ENCODE data around the gene LRRC17. TPM values are rescaled to one million over a fixed set of nuclear protein-coding genes. Genes with fewer than 3 reads are reported as not detected.

LRRC17 gene
- polyA plus RNA-seq, 3 donors: 0.04 TPM; not detected in 2

- intact Hi-C loops (cut with micrococcal nuclease): no loop called here
- no peak overlapping the region for H2AFZ ChIP-seq (ENCODE audit: insufficient read depth, low read depth, low read length, poor library complexity, severe bottlenecking)
- no peaks in the 10 kb centered on the region for H3K27me3 ChIP-seq (ENCODE audit: control insufficient read depth in 2 of 2, insufficient read depth in 2 of 2, low read length in 2 of 2)
- Mint-ChIP-seq H3K27me3 (ENCODE audit: low read depth in 3 of 3) (peaks cover 0 to 2% (median 0%) of the 10 kb centered on the region in 3 donors), H3K4me3 (no peak overlapping the region), H3K36me3 (no peaks in the 10 kb centered on the region), H3K9me3 (peaks cover 0 to 4% (median 2%) of the 10 kb centered on the region in 7 donors), H3K4me1 (peaks cover 6% of the 10 kb centered on the region), H3K27ac (peak overlapping the region in 1 of 7 donors; percentile 37)
- WGBS (ENCODE audit: insufficient coverage): 89% methylated on average over 2 of the region's 2 CpGs
- H3K36me3 ChIP-seq (replicated peaks in 1 of 2; ENCODE audit: control insufficient read depth in 1 of 2, insufficient read depth in 2 of 2, low read length in 2 of 2): no peaks in the 10 kb centered on the region
- peaks cover 6% of the 10 kb centered on the region in 2 donors for H3K4me1 ChIP-seq (ENCODE audit: control insufficient read depth in 1 of 2, insufficient read depth in 2 of 2, low read length in 2 of 2)
- H3K4me2 ChIP-seq (replicated peaks; ENCODE audit: extremely low read depth, low read length, poor library complexity, severe bottlenecking): no peak overlapping the region
- H4K20me1 ChIP-seq (ENCODE audit: insufficient read depth, low read length): no peaks in the 10 kb centered on the region
- no peak overlapping the region for H3K4me3 ChIP-seq (replicated peaks in 1 of 3; ENCODE audit: low read depth in 2 of 3, low read length in 3 of 3)
- no peaks in the 10 kb centered on the region for H3K79me2 ChIP-seq (ENCODE audit: insufficient read depth, low read length)
- H3K9me3 ChIP-seq (replicated peaks in 1 of 2; ENCODE audit: control insufficient read depth in 1 of 2, insufficient read depth in 1 of 2, low read length in 2 of 2): no peaks in the 10 kb centered on the region
- H3K27ac ChIP-seq (ENCODE audit: low read depth in 1 of 2, low read length in 2 of 2): no peak overlapping the region
- TF ChIP-seq, protein P1, sequence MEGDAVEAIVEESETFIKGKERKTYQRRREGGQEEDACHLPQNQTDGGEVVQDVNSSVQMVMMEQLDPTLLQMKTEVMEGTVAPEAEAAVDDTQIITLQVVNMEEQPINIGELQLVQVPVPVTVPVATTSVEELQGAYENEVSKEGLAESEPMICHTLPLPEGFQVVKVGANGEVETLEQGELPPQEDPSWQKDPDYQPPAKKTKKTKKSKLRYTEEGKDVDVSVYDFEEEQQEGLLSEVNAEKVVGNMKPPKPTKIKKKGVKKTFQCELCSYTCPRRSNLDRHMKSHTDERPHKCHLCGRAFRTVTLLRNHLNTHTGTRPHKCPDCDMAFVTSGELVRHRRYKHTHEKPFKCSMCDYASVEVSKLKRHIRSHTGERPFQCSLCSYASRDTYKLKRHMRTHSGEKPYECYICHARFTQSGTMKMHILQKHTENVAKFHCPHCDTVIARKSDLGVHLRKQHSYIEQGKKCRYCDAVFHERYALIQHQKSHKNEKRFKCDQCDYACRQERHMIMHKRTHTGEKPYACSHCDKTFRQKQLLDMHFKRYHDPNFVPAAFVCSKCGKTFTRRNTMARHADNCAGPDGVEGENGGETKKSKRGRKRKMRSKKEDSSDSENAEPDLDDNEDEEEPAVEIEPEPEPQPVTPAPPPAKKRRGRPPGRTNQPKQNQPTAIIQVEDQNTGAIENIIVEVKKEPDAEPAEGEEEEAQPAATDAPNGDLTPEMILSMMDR (IDR thresholded peaks at IDR 0.05): no peak
- H3K9ac ChIP-seq (ENCODE audit: insufficient read depth, low read length, poor library complexity, severe bottlenecking): no peak overlapping the region
- no peak for DNase-seq
These were observed 68.7 kb downstream of the LRRC17 start for GRCh38 chr7:102981451-102981850.

- Histone ChIP-seq H3K79me2 (ENCODE audit: insufficient read depth, low read length) (no peaks in the 10 kb centered on the region), H3K36me3 (replicated peaks in 1 of 2; ENCODE audit: control insufficient read depth in 1 of 2, insufficient read depth in 2 of 2, low read length in 2 of 2) (no peaks in the 10 kb centered on the region), H3K27me3 (ENCODE audit: control insufficient read depth in 2 of 2, insufficient read depth in 2 of 2, low read length in 2 of 2) (no peaks in the 10 kb centered on the region), H3K9me3 (replicated peaks in 1 of 2; ENCODE audit: control insufficient read depth in 1 of 2, insufficient read depth in 1 of 2, low read length in 2 of 2) (no peaks in the 10 kb centered on the region), H3K4me1 (ENCODE audit: control insufficient read depth in 1 of 2, insufficient read depth in 2 of 2, low read length in 2 of 2) (peaks cover 6% of the 10 kb centered on the region in 2 donors), H3K4me2 (replicated peaks; ENCODE audit: extremely low read depth, low read length, poor library complexity, severe bottlenecking) (no peak overlapping the region), H3K4me3 (replicated peaks in 1 of 3; ENCODE audit: low read depth in 2 of 3, low read length in 3 of 3) (no peak overlapping the region), H3K9ac (ENCODE audit: insufficient read depth, low read length, poor library complexity, severe bottlenecking) (no peak overlapping the region), H3K27ac (ENCODE audit: low read depth in 1 of 2, low read length in 2 of 2) (no peak overlapping the region), H4K20me1 (ENCODE audit: insufficient read depth, low read length) (no peaks in the 10 kb centered on the region), H2AFZ (ENCODE audit: insufficient read depth, low read depth, low read length, poor library complexity, severe bottlenecking) (no peak overlapping the region)
- Mint-ChIP-seq H3K27ac (no peak overlapping the region), H3K27me3 (ENCODE audit: low read depth in 3 of 3) (peaks cover 0 to 2% (median 0%) of the 10 kb centered on the region in 3 donors), H3K4me1 (peaks cover 6% of the 10 kb centered on the region), H3K4me3 (no peak overlapping the region), H3K9me3 (peaks cover 0 to 4% (median 2%) of the 10 kb centered on the region in 7 donors), H3K36me3 (no peaks in the 10 kb centered on the region)
- intact Hi-C loops (cut with micrococcal nuclease): no loop called here
- TF ChIP-seq, protein P1 (IDR thresholded peaks at IDR 0.05): no peak
- no CpG with 5 or more reads among the region's 1 CpG for whole genome bisulfite sequencing (ENCODE audit: insufficient coverage)
- no peak for DNase-seq
These were observed 69.4 kb downstream of the LRRC17 start for GRCh38 chr7:102982235-102982634.

All from CD14-positive monocyte (primary cell).